ENCODE results near the gene HDGFL3. TPM values are rescaled to one million over a fixed set of nuclear protein-coding genes. Genes with fewer than 3 reads are reported as not detected.

HDGFL3 gene
- total and polyA plus RNA-seq, 2 experiments from 2014 or later = 68.6 to 135 TPM

DNA sequence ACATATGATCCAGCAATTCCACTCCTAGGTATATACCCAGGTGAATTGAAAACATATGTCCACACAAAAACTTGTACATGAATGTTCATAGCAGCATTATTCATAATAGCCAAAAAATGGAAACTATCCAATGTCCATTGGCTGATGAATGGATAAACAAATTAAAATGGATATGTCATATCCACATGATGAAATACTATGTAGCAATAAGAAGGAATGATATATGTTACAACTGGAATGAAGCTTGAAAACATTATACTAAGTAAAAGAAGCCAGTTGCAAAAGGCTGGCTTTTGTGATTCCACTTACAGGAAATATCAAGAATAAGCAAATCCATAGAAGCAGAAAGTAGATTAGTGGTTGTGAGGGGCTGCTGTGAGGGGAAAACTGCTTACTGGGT lies 43.2 kb upstream of the HDGFL3 start:
- H3K4me3 ChIP-seq = no peak overlapping the region
- ATAC-seq (no peak), DNase-seq (ENCODE audit: low spot score) (no peak)
- Mint-ChIP-seq H3K36me3 (ENCODE audit: low read depth) (no peaks in the 10 kb centered on the region), H3K4me3 (no peak overlapping the region), H3K27ac (no peak overlapping the region), H3K27me3 (ENCODE audit: insufficient read depth, low read depth, poor library complexity) (peaks cover 4% of the 10 kb centered on the region), H3K9me3 (no peaks in the 10 kb centered on the region), H3K4me1 (peaks cover 9% of the 10 kb centered on the region)
- H3K4me1 ChIP-seq (ENCODE audit: insufficient read depth) = peaks cover 10% of the 10 kb centered on the region
- H3K27me3 ChIP-seq (ENCODE audit: insufficient read depth) = no peaks in the 10 kb centered on the region
- H3K79me2 ChIP-seq (replicated peaks; ENCODE audit: insufficient read depth) = no peaks in the 10 kb centered on the region
- H2AFZ ChIP-seq = no peak overlapping the region
- no peak overlapping the region for H3K27ac ChIP-seq (ENCODE audit: low read depth)
- H4K20me1 ChIP-seq (replicated peaks; ENCODE audit: insufficient read depth) = no peaks in the 10 kb centered on the region
- no peaks in the 10 kb centered on the region for H3K9me2 ChIP-seq (ENCODE audit: insufficient read depth)
- no peaks in the 10 kb centered on the region for H3F3A ChIP-seq (replicated peaks; ENCODE audit: low read depth)
- TF ChIP-seq EZH2phosphoT487 (IDR thresholded peaks at IDR 0.05; ENCODE audit: unreplicated experiment) = no peak
- TF ChIP-seq STAT1 (IDR thresholded peaks at IDR 0.05; ENCODE audit: unreplicated experiment) = no peak
- no peak for TF ChIP-seq JUNB (IDR thresholded peaks at IDR 0.05; ENCODE audit: unreplicated experiment)
- no peak for TF ChIP-seq NANOG (IDR thresholded peaks at IDR 0.05; ENCODE audit: borderline replicate concordance)
- TF ChIP-seq, protein P1, sequence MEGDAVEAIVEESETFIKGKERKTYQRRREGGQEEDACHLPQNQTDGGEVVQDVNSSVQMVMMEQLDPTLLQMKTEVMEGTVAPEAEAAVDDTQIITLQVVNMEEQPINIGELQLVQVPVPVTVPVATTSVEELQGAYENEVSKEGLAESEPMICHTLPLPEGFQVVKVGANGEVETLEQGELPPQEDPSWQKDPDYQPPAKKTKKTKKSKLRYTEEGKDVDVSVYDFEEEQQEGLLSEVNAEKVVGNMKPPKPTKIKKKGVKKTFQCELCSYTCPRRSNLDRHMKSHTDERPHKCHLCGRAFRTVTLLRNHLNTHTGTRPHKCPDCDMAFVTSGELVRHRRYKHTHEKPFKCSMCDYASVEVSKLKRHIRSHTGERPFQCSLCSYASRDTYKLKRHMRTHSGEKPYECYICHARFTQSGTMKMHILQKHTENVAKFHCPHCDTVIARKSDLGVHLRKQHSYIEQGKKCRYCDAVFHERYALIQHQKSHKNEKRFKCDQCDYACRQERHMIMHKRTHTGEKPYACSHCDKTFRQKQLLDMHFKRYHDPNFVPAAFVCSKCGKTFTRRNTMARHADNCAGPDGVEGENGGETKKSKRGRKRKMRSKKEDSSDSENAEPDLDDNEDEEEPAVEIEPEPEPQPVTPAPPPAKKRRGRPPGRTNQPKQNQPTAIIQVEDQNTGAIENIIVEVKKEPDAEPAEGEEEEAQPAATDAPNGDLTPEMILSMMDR (conservative IDR thresholded peaks at IDR 0.05; ENCODE audit: low read depth in 2 of 2) = no peak
- no peak for TF ChIP-seq POLR2AphosphoS5 (IDR thresholded peaks at IDR 0.05; ENCODE audit: low read depth)
- TF ChIP-seq, protein P2, sequence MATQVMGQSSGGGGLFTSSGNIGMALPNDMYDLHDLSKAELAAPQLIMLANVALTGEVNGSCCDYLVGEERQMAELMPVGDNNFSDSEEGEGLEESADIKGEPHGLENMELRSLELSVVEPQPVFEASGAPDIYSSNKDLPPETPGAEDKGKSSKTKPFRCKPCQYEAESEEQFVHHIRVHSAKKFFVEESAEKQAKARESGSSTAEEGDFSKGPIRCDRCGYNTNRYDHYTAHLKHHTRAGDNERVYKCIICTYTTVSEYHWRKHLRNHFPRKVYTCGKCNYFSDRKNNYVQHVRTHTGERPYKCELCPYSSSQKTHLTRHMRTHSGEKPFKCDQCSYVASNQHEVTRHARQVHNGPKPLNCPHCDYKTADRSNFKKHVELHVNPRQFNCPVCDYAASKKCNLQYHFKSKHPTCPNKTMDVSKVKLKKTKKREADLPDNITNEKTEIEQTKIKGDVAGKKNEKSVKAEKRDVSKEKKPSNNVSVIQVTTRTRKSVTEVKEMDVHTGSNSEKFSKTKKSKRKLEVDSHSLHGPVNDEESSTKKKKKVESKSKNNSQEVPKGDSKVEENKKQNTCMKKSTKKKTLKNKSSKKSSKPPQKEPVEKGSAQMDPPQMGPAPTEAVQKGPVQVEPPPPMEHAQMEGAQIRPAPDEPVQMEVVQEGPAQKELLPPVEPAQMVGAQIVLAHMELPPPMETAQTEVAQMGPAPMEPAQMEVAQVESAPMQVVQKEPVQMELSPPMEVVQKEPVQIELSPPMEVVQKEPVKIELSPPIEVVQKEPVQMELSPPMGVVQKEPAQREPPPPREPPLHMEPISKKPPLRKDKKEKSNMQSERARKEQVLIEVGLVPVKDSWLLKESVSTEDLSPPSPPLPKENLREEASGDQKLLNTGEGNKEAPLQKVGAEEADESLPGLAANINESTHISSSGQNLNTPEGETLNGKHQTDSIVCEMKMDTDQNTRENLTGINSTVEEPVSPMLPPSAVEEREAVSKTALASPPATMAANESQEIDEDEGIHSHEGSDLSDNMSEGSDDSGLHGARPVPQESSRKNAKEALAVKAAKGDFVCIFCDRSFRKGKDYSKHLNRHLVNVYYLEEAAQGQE (IDR thresholded peaks at IDR 0.05; ENCODE audit: unreplicated experiment) = no peak
- TF ChIP-seq, protein P3, sequence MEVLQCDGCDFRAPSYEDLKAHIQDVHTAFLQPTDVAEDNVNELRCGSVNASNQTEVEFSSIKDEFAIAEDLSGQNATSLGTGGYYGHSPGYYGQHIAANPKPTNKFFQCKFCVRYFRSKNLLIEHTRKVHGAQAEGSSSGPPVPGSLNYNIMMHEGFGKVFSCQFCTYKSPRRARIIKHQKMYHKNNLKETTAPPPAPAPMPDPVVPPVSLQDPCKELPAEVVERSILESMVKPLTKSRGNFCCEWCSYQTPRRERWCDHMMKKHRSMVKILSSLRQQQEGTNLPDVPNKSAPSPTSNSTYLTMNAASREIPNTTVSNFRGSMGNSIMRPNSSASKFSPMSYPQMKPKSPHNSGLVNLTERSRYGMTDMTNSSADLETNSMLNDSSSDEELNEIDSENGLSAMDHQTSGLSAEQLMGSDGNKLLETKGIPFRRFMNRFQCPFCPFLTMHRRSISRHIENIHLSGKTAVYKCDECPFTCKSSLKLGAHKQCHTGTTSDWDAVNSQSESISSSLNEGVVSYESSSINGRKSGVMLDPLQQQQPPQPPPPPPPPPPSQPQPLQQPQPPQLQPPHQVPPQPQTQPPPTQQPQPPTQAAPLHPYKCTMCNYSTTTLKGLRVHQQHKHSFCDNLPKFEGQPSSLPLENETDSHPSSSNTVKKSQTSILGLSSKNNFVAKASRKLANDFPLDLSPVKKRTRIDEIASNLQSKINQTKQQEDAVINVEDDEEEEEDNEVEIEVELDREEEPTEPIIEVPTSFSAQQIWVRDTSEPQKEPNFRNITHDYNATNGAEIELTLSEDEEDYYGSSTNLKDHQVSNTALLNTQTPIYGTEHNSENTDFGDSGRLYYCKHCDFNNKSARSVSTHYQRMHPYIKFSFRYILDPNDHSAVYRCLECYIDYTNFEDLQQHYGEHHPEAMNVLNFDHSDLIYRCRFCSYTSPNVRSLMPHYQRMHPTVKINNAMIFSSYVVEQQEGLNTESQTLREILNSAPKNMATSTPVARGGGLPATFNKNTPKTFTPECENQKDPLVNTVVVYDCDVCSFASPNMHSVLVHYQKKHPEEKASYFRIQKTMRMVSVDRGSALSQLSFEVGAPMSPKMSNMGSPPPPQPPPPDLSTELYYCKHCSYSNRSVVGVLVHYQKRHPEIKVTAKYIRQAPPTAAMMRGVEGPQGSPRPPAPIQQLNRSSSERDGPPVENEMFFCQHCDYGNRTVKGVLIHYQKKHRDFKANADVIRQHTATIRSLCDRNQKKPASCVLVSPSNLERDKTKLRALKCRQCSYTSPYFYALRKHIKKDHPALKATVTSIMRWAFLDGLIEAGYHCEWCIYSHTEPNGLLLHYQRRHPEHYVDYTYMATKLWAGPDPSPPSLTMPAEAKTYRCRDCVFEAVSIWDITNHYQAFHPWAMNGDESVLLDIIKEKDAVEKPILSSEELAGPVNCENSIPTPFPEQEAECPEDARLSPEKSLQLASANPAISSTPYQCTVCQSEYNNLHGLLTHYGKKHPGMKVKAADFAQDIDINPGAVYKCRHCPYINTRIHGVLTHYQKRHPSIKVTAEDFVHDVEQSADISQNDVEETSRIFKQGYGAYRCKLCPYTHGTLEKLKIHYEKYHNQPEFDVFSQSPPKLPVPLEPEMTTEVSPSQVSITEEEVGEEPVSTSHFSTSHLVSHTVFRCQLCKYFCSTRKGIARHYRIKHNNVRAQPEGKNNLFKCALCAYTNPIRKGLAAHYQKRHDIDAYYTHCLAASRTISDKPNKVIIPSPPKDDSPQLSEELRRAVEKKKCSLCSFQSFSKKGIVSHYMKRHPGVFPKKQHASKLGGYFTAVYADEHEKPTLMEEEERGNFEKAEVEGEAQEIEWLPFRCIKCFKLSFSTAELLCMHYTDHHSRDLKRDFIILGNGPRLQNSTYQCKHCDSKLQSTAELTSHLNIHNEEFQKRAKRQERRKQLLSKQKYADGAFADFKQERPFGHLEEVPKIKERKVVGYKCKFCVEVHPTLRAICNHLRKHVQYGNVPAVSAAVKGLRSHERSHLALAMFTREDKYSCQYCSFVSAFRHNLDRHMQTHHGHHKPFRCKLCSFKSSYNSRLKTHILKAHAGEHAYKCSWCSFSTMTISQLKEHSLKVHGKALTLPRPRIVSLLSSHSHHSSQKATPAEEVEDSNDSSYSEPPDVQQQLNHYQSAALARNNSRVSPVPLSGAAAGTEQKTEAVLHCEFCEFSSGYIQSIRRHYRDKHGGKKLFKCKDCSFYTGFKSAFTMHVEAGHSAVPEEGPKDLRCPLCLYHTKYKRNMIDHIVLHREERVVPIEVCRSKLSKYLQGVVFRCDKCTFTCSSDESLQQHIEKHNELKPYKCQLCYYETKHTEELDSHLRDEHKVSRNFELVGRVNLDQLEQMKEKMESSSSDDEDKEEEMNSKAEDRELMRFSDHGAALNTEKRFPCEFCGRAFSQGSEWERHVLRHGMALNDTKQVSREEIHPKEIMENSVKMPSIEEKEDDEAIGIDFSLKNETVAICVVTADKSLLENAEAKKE (CRISPR knock-in tag; IDR thresholded peaks at IDR 0.05) = no peak
- no peak for TF ChIP-seq CREB1 (CRISPR knock-in tag; IDR thresholded peaks at IDR 0.05; ENCODE audit: low read depth)
- TF ChIP-seq, protein P4, sequence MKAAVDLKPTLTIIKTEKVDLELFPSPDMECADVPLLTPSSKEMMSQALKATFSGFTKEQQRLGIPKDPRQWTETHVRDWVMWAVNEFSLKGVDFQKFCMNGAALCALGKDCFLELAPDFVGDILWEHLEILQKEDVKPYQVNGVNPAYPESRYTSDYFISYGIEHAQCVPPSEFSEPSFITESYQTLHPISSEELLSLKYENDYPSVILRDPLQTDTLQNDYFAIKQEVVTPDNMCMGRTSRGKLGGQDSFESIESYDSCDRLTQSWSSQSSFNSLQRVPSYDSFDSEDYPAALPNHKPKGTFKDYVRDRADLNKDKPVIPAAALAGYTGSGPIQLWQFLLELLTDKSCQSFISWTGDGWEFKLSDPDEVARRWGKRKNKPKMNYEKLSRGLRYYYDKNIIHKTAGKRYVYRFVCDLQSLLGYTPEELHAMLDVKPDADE (IDR thresholded peaks at IDR 0.05) = no peak
- no peak for TF ChIP-seq EZH2 (IDR thresholded peaks at IDR 0.05; ENCODE audit: low read depth, unreplicated experiment)
- no peak for TF ChIP-seq ZNF331 (CRISPR knock-in tag; IDR thresholded peaks at IDR 0.05; ENCODE audit: low read depth)
- no peak overlapping the region for H3K4me2 ChIP-seq
- no peaks in the 10 kb centered on the region for H3K36me3 ChIP-seq (ENCODE audit: insufficient read depth)
